Endothelial cell of umbilical vein (primary cell): ENCODE measurements around the gene KLHL26. TPM values are rescaled to one million over a fixed set of nuclear protein-coding genes. Genes with fewer than 3 reads are reported as not detected.

Experiments used
- BruUV-seq: library from RNA; stranded (reverse); fragments of 400-500 nt; replicated peaks from 2 replicates; lab custom pipeline; 2021; lab: Mats Ljungman, UMichigan
- CTCF ChIA-PET: fragments of 300-600, 350-600 bp; sonication (Branson Sonifier 250); formaldehyde crosslinking; loops from one replicate; lab custom pipeline; 2021; ENCODE audit warnings: antibody characterized with exemption, inconsistent platforms; lab: Charles Lee
- POLR2A ChIA-PET: fragments of 300-600, 350-600 bp; sonication (Branson Sonifier 250); formaldehyde crosslinking; loops from one replicate; lab custom pipeline; 2021; ENCODE audit warnings: antibody characterized with exemption, inconsistent platforms; lab: Charles Lee
- DNase-seq: peaks from one replicate; pipeline ENCODE4 v3.0.0-alpha.2; 2011; ENCODE audit warnings: low read depth, low spot score
- FAIRE-seq: peaks from 2 replicates; lab custom pipeline; 2011; peaks lifted over from hg19 to GRCh38; lab: Jason Lieb, UNC
- H2AFZ ChIP-seq: 2 replicates; pipeline ENCODE4 v1.6.0; 2012; ENCODE audit warnings: low read depth, low read length, control low read depth, inconsistent platforms
- H3K27ac ChIP-seq: 2 replicates; pipeline ENCODE4 v1.5.1; 2011; ENCODE audit warnings: low read depth, mild to moderate bottlenecking, control low read depth, low read length, moderate library complexity; ENCODE audit not compliant: insufficient read depth
- H3K27me3 ChIP-seq, 2 experiments: 2 replicates each; pipeline versions ENCODE4 v1.6.0 to v1.6.1; 2011; ENCODE audit warnings: low read length in 2 of 2, mixed read lengths in 1 of 2; ENCODE audit not compliant: control insufficient read depth in 2 of 2, insufficient read depth in 2 of 2
- H3K36me3 ChIP-seq, 2 experiments: 2 replicates in 1 of 2; 3 replicates in 1 of 2; pipeline ENCODE4 v1.5.1; 2011; ENCODE audit warnings: low read length in 2 of 2, mild to moderate bottlenecking in 1 of 2, moderate library complexity in 1 of 2; ENCODE audit not compliant: control insufficient read depth in 2 of 2, insufficient read depth in 2 of 2; ENCODE audit errors: extremely low read depth in 1 of 2
- H3K4me1 ChIP-seq: 3 replicates; pipeline ENCODE4 v1.5.1; 2011; ENCODE audit warnings: mild to moderate bottlenecking, low read length; ENCODE audit not compliant: control insufficient read depth, insufficient read depth; ENCODE audit errors: extremely low read depth
- H3K4me2 ChIP-seq: 2 replicates; pipeline ENCODE4 v1.6.1; 2011; ENCODE audit warnings: low read length, control low read depth, mixed read lengths; ENCODE audit not compliant: insufficient read depth
- H3K4me3 ChIP-seq, 3 experiments: fragments of 200-600 bp in 1 of 3; sonication (generic), shearing (Covaris generic) in 1 of 3; replicated peaks in 1 of 3; 2 replicates each; pipeline ENCODE4 v1.5.1; 2011 to 2016; ENCODE audit warnings: control low read depth in 3 of 3, low read length in 3 of 3, mild to moderate bottlenecking in 2 of 3, inconsistent platforms in 1 of 3, low read depth in 1 of 3, moderate library complexity in 1 of 3; ENCODE audit not compliant: insufficient read depth in 1 of 3
- H3K79me2 ChIP-seq: 2 replicates; pipeline ENCODE4 v1.6.0; 2012; ENCODE audit warnings: low read length, inconsistent platforms; ENCODE audit not compliant: control insufficient read depth, insufficient read depth
- H3K9ac ChIP-seq: replicated peaks from 2 replicates; pipeline ENCODE3; 2011; ENCODE audit warnings: low read length, control low read depth; ENCODE audit not compliant: insufficient read depth; ENCODE audit errors: extremely low read depth
- H3K9me1 ChIP-seq: replicated peaks from 3 replicates; pipeline ENCODE4 v1.6.0; 2011; ENCODE audit warnings: mild to moderate bottlenecking, low read length; ENCODE audit not compliant: control insufficient read depth, insufficient read depth; ENCODE audit errors: extremely low read depth
- H3K9me3 ChIP-seq: replicated peaks from 2 replicates; pipeline ENCODE4 v1.5.1; 2012; ENCODE audit warnings: low read length, inconsistent platforms; ENCODE audit not compliant: control insufficient read depth, insufficient read depth
- H4K20me1 ChIP-seq: replicated peaks from 2 replicates; pipeline ENCODE3; 2011; ENCODE audit warnings: mild to moderate bottlenecking, low read length; ENCODE audit not compliant: control insufficient read depth, insufficient read depth; ENCODE audit errors: extremely low read depth
- EZH2 ChIP-seq: IDR thresholded peaks from 2 replicates; pipeline ENCODE4 v1.6.1; 2012; ENCODE audit warnings: borderline replicate concordance, low read depth, mild to moderate bottlenecking, moderate library complexity, low read length, inconsistent platforms; ENCODE audit not compliant: severe bottlenecking
- FOS ChIP-seq: IDR thresholded peaks from 2 replicates; pipeline ENCODE4 v1.6.1; 2011; ENCODE audit warnings: mild to moderate bottlenecking, low read length, moderate library complexity, borderline replicate concordance; ENCODE audit not compliant: insufficient read depth
- GATA2 ChIP-seq: IDR thresholded peaks from 2 replicates; pipeline ENCODE4 v1.7.0; 2011; ENCODE audit warnings: low read depth, mild to moderate bottlenecking, moderate library complexity, mixed read lengths, low read length; ENCODE audit not compliant: insufficient read length, insufficient read depth
- JUN ChIP-seq: IDR thresholded peaks from 2 replicates; pipeline ENCODE4 v1.6.1; 2011; ENCODE audit warnings: borderline replicate concordance, low read depth; ENCODE audit not compliant: insufficient read length, insufficient read depth
- MYC ChIP-seq: IDR thresholded peaks from one replicate; pipeline ENCODE4 v1.6.1; 2011; ENCODE audit warnings: mild to moderate bottlenecking, low read depth, low read length
- POLR2A ChIP-seq: IDR thresholded peaks from 2 replicates; pipeline ENCODE4 v1.6.1; 2012; ENCODE audit warnings: low read depth, mild to moderate bottlenecking, control low read depth, low read length
- POLR2AphosphoS5 ChIP-seq: IDR thresholded peaks from 2 replicates; pipeline ENCODE4 v1.6.1; 2012; ENCODE audit warnings: low read depth, mild to moderate bottlenecking, control low read depth, low read length, moderate library complexity; ENCODE audit not compliant: insufficient read depth
- dilution Hi-C: fragments of 300-500 bp; cut with MboI; formaldehyde crosslinking; loops from one replicate; pipeline ENCODE4 v1.15.0; 2019; ENCODE audit warnings: low sequenced_read_pairs; ENCODE audit not compliant: extremely low pct_ligation_motif_present
- intact Hi-C: fragments of 100-400 bp; cut with micrococcal nuclease; formaldehyde crosslinking; loops from one replicate; pipeline ENCODE4 v1.10.0; 2022
- polyA plus RNA-seq, 4 experiments: library from polyadenylated mRNA; depleted of rRNA in 3 of 4; stranded (reverse) in 3 of 4; unstranded in 1 of 4; fragments of >200 nt; gene quantifications; 2 replicates each; pipeline versions ENCODE4 v1.2.1 to v1.2.3, GENCODE V29; 2011 to 2012; ENCODE audit warnings: missing spikeins in 1 of 4
- total RNA-seq: library from RNA; stranded (reverse); gene quantifications from 2 replicates; pipeline ENCODE4 v1.2.3, GENCODE V29; 2021
- TF ChIP-seq, protein P1 (sequence below): IDR thresholded peaks from 2 replicates; pipeline ENCODE4 v1.6.1; 2011; ENCODE audit not compliant: insufficient read depth, insufficient read length
- TF ChIP-seq, protein P2 (sequence below), 2 donors: IDR thresholded peaks; 1 replicate in 1 of 2; 2 replicates in 1 of 2; pipeline ENCODE4 v1.5.1; 2011; ENCODE audit warnings: low read length in 2 of 2, mild to moderate bottlenecking in 2 of 2, moderate library complexity in 2 of 2, control low read depth in 1 of 2, inconsistent platforms in 1 of 2, low read depth in 1 of 2; ENCODE audit not compliant: insufficient read depth in 1 of 2; ENCODE audit errors: extremely low read depth in 1 of 2

Gene KLHL26
- total and polyA plus RNA-seq, 2 donors (not counting 3 experiments of a cell fraction or from before 2014, with no cell fraction given) = 2.4 to 6.2 TPM

DNA sequence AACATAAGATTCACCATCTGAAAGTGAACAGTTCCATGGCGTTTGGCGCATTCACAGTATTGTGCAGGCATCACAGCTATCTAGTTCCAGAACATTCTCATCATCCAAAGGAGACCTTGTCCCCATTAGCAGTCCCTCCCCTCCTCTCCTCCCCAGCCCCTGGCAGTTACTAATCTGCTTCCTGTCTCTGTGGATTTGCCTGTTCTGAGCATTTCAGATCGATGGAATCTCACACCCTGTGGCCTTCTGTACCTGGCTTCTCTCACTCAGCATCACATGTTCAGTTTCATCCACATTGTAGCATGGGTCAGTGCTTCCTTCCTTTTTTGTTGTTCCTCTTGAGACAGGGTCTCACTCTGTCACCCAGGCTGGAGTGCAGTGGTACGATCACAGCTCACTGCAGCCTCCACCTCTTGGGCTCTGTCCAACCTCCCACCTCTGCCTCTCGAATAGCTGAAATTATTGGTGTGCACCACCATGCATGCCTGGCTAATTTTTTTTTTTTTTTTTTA is 81.2 kb downstream of the KLHL26 start:
- Histone ChIP-seq H3K9me1 (no peaks in the 10 kb centered on the region), H3K4me1 (no peaks in the 10 kb centered on the region), H3K4me2 (no peak overlapping the region), H3K4me3 (no peak overlapping the region), H4K20me1 (no peaks in the 10 kb centered on the region), H3K79me2 (no peaks in the 10 kb centered on the region), H3K36me3 (no peaks in the 10 kb centered on the region), H2AFZ (no peak overlapping the region), H3K9me3 (no peaks in the 10 kb centered on the region), H3K9ac (no peak overlapping the region), H3K27ac (no peak overlapping the region), H3K27me3 (no peaks in the 10 kb centered on the region)
- CTCF ChIA-PET = interaction anchor here (0.9 kb wide), 1 partner anchor 129 kb away, joined by 3 read pairs; no protein-coding TSS in a partner anchor
- no TSS peak for BruUV-seq
- dilution Hi-C loops = no loop called here
- POLR2A ChIA-PET = no interaction called here
- DNase-seq (no peak), FAIRE-seq (no peak)
- no peak for TF ChIP-seq JUN
- TF ChIP-seq GATA2 = no peak
- TF ChIP-seq POLR2A = no peak
- TF ChIP-seq POLR2AphosphoS5 = no peak
- TF ChIP-seq EZH2 = no peak
- TF ChIP-seq, protein P1, sequence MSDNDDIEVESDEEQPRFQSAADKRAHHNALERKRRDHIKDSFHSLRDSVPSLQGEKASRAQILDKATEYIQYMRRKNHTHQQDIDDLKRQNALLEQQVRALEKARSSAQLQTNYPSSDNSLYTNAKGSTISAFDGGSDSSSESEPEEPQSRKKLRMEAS = no peak
- no peak for TF ChIP-seq MYC
- intact Hi-C loops = no loop called here

DNA sequence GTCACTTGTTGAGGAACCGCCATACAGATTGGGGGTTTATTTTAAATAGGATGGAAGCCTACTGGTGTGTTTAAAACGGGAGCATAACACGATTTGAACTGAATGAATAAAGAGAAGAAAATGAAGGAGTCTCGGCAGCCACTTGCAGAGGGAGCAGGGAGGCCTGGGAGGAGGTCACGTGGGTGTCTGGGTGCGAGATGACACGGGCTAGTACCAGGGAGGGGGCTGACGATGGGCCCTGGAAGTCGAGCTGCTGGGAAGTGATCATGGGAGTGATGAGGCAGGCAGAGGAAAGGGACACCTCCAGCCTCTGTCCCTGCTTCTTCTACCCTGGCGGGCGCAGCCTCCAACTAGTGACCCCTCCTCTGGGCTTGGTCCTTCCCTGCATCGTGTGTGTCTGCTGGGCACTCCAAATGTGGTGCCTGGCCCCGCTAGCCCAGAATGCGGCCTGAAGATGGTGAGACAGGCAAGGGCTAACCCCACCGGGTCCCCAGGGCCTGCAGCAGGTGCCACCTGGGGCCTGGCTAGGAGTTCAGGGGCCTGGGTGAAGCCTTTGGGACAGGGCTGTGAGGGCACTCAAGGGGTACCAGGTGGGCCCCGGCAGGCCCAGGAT is 82.1 kb downstream of the KLHL26 start:
- POLR2A ChIA-PET = no interaction called here
- no peak for TF ChIP-seq POLR2A
- TF ChIP-seq POLR2AphosphoS5 = no peak
- TF ChIP-seq, protein P1 = no peak
- TF ChIP-seq EZH2 = no peak
- no peak for TF ChIP-seq FOS
- no peak for TF ChIP-seq JUN
- TF ChIP-seq, protein P2, sequence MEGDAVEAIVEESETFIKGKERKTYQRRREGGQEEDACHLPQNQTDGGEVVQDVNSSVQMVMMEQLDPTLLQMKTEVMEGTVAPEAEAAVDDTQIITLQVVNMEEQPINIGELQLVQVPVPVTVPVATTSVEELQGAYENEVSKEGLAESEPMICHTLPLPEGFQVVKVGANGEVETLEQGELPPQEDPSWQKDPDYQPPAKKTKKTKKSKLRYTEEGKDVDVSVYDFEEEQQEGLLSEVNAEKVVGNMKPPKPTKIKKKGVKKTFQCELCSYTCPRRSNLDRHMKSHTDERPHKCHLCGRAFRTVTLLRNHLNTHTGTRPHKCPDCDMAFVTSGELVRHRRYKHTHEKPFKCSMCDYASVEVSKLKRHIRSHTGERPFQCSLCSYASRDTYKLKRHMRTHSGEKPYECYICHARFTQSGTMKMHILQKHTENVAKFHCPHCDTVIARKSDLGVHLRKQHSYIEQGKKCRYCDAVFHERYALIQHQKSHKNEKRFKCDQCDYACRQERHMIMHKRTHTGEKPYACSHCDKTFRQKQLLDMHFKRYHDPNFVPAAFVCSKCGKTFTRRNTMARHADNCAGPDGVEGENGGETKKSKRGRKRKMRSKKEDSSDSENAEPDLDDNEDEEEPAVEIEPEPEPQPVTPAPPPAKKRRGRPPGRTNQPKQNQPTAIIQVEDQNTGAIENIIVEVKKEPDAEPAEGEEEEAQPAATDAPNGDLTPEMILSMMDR (IDR thresholded peaks at IDR 0.05; ENCODE audit: extremely low read depth in 1 of 2, insufficient read depth in 1 of 2, low read depth in 1 of 2, low read length in 2 of 2) = no peak
- TF ChIP-seq GATA2 = no peak
- no peak for TF ChIP-seq MYC

More for the DNA sequence above, 82.1 kb downstream of the KLHL26 start:
- CTCF ChIA-PET = interaction anchor here (1.5 kb wide), 1 partner anchor 10 kb away, joined by 5 read pairs; no protein-coding TSS in a partner anchor
- dilution Hi-C loops = no loop called here
- Histone ChIP-seq H3K9ac (no peak overlapping the region), H3K27ac (no peak overlapping the region), H3K9me1 (no peaks in the 10 kb centered on the region), H3K27me3 (no peaks in the 10 kb centered on the region), H3K4me2 (no peak overlapping the region), H3K4me1 (no peaks in the 10 kb centered on the region), H3K9me3 (no peaks in the 10 kb centered on the region), H4K20me1 (no peaks in the 10 kb centered on the region), H3K36me3 (no peaks in the 10 kb centered on the region), H2AFZ (no peak overlapping the region), H3K79me2 (no peaks in the 10 kb centered on the region), H3K4me3 (no peak overlapping the region)
- intact Hi-C loops = no loop called here
- no TSS peak for BruUV-seq
- no peak for FAIRE-seq
- DNase-seq = no peak
